Activated naive CD4-positive, alpha-beta T cell treated with Interleukin-2 at 50 U/mL for 16 hours (primary cell): ENCODE data around the gene HYDIN.
"Not testable (repeated sequence)": the region's sequence is repeated elsewhere in the genome, so short reads cannot be mapped to it uniquely, and the experiment has no call there.

Experiments used
- DNase-seq: peaks from one replicate; pipeline ENCODE4 v3.0.0-alpha.2; 2020

Gene HYDIN

DNA sequence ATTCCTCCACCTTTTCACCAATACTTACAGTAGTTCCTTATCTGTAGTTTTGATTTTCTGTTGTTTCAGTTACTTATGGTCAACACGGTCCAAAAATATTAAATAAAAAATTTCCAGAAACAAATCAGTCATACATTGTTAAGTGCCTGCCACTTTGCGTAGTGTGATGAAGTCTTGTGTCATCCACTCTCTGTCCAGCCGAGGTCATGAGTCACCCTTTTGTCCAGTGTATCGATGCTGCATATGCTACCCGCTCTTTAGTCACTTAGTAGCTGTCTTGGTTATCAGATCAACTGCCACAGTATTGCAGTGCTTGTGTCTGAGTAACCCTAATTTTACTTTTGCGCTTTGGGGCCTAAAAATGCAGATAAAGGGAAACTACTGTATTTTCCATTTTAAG, 146.9 kb downstream of the HYDIN start:
- DNase-seq: not testable (repeated sequence)

DNA sequence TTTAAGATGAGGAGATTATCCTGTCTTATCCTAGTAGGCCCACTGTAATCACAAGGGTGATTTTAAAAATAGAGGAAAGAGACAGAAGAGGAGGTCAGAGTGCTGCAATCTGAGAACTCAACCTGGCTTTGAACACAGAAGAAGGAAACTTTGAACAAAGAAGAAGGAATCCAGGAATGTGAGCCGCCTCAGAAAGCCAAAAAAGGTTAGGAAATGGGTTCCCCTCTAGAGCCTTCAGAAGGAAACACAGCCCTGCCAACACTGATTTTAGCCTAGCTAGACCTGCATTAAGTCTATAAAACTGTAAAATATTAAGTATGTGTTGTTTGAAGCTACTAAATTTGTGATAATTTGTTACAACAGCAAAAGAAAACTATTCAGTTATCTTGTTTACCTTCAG, 149.7 kb downstream of the HYDIN start:
- DNase-seq: not testable (repeated sequence)

DNA sequence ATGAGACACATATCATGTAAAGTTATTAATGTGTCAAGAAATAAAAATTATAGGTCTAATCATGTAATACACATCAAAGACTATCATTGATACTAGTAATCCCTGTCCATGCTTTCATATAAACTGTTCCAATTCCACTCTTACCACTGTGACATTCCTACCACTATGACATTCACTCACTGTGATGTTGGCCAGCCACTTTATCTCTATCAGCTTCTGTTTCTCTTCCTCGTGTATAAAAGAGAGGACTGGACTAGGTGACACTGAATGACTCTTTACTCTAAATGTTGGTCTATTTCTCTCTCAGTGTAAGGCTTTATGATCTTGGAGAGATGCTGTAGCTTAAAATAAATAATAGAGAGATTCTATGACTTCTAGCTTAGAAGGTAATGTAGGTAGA, 150.3 kb downstream of the HYDIN start:
- not testable (repeated sequence) for DNase-seq

DNA sequence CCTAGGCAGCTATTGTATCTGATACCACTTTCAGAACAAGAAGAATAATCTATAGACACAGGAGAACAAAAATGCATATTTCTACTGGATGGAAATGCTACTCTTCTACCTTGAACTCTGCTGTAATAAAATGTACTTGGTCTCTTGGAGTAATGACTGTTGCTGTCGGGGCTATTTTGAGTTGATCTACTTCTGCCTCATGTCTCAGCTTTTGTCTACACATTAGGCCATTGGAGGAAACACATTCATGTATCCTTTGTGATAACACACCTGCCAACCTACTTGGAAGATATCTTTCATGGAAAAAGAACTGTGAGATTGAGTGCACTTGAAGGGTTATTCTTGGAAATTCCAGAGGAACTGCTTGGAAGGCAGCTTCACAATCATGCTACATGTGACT, 159.9 kb downstream of the HYDIN start:
- not testable (repeated sequence) for DNase-seq

DNA sequence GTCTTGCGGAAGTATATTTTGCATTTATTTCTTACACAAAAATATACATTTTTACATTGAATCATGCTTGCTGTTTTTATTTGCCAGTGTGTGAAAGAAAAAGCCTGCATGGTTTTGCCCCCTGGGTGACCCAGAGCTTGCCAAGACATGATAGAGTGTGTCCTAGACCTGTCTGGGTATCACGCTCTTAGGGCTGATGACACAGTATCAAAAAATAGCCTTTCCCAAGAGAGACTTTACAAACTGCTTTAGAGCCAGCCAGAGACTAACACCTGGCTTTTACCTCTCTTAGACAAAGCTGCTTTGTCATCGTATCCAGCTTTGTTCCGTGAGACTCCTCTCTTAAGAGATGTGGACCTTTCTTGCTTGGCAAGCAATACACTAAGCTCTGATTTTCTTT, 160.7 kb downstream of the HYDIN start:
- not testable (repeated sequence) for DNase-seq

DNA sequence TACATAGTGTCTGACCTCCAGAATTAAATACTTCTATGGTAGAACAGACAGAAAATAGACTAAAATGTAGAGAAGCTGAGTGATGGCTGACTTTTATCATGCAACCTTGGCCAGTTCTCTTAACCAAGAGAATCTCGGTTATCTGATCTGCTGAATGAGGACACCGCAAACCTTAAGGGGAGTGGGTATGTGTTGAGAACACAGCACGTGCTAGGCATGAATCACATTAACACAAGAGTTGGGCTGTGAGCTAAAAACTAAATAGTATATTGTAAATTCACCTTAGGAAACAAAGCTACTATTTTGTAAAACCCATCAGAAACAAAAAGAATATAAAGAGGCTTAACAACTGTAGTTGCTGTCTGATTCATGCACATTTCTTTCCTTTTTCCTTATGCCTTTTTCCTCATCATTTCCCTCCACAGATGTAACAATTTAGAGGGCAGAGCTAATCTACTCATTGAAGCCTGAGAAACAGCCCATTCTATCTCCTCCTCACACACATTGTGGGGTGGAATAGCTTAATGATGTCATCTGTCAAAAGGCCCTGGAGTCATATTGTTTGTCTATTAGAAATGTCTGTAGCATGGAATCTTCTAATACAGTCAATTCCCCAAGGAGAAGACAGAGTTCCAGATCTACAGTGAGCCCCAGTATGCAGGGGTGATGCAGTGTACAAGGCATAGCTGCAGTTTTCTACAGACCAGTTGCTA, 176.5 kb downstream of the HYDIN start:
- not testable (repeated sequence) for DNase-seq

DNA sequence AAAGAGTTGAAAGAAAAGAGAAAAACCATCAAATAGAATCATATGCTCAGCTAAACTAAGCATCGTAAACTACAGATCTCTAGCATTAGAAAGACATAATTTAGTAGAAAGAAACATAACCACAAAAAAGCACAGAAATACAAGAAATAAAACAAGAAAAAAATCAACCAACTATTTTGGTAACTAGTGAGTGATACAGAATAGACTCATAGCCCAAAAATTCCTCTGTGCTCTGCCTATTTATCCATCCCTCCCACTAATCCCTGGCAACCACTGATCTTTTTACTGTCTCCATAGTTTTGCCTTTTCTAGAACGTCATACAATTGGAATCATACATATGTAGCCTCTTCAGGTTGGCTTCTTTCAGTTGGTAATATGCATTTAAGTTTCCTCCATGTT, 180.2 kb downstream of the HYDIN start:
- DNase-seq: not testable (repeated sequence)

DNA sequence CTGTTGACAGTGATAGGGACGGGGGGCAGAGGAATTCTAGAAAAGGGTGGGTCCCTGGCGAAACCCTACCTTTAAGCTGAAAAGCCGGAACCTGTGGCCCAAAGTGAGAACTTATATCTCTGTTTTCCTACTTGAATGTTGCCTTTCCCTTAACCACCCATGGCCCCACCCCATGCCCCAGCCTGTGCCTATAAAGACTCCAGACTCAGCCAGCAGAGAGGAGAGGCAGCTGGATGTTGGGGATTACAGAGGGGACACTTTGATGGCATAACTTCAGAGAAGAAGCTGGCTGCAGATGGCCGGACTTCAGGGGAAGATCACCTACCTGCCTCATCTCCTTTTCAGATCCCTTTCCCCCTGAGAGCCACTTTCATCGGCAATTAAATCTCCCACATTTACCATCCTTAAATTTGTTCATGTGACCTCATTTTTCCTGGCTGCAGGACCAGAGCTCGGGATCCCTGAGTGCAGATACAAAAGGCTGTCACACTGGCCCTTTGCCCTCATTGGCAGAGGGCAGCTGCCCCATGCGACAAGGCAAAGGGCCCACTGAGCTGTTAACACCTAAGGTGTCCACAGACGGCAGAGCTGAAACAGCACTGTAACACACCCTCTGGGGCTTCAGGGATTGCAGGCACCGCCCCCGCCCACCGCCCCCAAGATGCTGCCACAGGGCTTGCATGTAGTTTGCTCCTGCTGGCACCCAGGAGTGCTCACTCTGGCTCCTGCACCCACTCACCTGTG, 191.0 kb downstream of the HYDIN start:
- not testable (repeated sequence) for DNase-seq

DNA sequence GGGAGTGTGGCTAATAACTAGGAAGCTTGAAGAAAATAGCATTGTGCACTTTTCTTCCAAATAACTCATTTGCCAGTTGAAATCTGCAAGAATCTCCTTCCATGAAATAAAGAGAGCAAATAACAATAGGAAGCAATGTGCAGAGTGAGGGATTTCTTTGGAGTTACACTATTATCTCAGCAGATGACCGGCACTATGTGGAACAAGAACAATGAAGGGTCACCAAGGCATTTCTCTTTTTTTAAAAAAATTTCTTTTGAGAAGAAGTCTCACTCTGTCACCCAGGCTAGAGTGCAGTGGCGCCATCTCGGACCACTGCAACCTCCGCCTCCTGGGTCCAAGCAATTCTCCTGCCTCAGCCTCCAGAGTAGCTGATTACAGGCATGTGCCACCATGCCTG, 192.1 kb downstream of the HYDIN start:
- not testable (repeated sequence) for DNase-seq

DNA sequence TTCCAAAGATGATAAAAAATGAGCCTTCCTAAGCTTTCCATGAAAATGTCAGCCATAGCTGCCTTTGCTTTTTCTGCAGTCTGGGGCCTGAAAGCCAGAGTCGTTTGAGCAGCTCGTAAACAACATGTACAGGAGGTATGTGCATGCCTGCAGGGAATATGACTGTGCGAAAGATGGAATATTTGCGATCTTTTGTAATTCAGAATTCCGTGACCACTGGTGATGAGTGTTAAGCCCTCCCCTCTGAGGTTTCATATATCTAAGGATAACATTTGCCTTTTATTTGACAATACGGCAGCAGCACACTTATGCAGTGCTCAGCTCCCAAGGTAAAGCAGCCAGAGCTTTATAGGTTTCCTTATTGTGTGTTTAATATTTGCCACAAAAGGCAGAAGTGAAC, 192.5 kb downstream of the HYDIN start:
- DNase-seq: not testable (repeated sequence)

DNA sequence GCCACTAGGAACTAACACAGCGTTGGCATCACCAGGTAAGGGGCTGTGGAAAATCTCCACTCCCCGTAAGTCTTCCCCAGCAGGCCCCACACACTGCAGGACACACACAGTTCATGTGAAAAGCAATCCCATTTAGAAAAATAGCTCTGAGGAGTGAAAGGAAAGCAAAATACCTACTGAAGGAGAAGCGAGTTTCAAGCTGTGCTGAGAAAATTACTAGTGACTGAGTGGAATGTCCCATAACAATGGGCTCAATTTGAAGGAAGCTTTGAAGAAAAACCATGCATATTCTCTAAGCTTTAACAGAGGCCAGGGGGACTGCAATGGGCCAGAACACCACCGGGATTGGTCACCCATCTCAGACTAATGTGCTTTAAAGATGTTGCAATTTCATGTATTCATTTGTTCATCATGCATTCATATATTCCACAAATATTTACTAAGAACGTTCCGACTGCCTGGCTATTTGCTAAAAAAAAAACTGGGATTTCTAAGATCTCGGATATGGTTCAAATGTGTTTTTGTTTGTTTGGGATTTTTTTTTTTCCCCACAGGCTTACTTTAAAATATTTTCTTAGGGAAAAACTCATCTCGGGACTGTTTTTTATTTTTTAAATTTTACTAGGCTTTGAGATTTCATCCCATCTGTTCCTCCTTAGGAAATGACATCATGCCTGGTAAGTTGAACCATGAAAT, 202.3 kb downstream of the HYDIN start:
- DNase-seq: not testable (repeated sequence)

DNA sequence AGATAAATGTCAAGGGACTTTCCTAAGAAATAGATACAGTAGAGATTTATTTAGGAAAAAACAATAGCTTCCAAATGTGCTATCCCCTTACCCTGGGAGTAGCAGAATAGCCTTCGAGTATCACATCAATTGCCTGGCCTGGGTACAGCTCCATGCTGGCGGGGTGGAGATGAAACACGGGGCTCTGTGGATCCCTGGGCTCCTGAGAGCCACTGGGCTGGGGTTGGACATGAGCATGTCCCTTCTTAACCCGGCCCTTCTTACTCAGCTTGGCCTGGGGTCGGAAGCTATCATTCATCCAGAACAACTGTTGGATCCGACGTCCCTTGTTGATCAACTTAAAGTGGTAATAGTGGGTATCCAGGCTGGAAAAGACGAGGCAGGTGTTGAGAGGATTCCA, 203.0 kb downstream of the HYDIN start:
- not testable (repeated sequence) for DNase-seq

DNA sequence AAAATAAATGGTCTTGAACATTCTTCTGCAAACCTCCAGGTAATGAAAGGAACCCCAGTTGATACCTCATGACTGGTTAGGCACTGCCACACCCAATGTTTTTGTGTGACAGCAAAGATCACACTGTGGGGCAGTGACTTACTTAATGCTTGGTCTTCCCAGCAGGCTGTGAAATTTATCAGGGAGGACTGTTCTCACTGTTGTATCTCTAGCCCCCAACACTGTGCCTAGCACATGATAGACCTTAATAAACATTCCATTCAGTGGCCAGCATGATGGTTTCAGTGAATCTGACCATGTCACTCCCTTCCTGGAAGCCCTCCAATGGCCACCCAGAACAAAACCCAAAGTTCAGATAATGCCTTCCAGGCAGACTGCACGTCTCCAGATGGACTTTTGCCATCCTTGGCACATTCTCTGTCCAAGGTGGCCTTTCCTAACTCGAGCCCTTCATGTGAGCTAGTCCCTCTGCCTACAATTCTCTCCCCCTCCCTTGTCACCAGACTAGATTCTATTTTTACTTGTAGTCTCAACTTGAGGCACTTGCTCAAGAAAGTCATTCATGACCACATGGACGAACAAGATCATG, 206.6 kb downstream of the HYDIN start:
- not testable (repeated sequence) for DNase-seq

DNA sequence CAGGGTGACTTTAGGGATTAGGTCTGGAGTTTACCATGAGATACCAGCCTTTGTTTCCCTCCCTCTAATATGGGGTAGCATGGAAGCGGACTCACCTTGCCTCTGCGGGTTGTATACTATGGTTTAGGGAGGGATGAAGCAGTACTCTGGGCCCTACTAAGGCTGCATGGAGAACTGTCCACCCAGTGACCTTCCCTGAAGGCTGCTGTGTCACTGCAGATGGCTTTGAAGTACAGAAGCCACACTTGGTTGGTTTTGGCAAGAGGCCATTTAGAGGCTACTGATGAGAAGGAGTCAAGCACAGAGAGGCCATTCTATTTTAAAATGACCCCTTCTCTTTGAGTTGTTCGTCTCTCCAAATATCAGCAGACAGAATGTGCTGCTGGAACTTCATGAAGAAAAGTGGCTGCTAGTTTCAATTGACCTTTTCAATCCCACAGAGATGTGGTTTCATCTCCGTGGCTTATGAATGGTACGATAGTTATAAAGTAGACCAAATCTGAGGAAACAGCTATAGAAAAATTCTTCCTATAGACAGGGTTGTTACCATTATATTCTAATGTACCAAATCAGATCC, 208.5 kb downstream of the HYDIN start:
- not testable (repeated sequence) for DNase-seq

DNA sequence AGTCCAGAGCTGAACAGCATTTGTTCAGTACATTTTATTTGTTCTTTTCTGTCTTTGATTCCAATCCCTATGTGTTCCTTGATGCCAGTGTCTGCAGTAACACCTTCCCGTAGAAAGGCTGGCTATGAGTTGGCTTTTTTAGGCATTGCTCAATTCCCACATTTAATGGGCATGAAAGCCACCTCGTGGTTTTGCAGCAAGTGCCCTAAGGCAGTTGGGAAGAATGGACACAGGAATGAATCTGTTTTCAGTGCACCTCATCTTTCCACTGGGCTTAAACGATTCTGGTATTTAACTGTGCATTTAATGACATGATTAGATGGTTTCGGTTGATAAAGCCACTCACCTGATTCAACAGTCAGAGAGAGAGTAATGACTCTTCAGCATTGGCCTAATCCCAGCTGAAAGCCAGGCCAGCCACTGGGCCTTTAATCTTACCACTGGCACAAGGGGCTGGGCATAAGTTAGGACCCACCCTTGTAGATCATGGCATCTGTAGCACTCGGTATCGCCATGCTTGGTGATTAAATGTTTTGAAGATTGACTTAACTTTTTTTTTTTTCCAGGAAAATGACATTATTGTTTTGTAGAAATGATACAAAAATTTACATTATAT, 211.3 kb downstream of the HYDIN start:
- not testable (repeated sequence) for DNase-seq

DNA sequence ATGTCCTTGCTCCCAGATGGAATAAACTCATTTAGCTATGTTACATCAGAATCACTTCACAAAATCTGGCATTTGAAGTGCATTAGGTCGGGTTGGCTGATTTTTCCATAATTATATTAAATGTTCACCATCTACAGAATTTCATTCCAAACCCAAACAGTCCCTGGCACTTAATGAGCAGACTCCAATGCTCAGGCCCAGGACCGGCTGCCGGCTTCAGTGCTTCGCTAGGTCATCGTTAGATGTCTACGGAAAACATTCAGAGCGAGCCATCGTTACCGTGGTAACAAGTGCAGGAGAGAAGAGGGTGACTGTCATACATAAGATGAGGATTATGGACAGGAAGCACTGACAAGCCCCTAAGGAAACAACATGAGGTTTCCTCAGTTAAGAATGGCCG, 215.1 kb downstream of the HYDIN start:
- not testable (repeated sequence) for DNase-seq

DNA sequence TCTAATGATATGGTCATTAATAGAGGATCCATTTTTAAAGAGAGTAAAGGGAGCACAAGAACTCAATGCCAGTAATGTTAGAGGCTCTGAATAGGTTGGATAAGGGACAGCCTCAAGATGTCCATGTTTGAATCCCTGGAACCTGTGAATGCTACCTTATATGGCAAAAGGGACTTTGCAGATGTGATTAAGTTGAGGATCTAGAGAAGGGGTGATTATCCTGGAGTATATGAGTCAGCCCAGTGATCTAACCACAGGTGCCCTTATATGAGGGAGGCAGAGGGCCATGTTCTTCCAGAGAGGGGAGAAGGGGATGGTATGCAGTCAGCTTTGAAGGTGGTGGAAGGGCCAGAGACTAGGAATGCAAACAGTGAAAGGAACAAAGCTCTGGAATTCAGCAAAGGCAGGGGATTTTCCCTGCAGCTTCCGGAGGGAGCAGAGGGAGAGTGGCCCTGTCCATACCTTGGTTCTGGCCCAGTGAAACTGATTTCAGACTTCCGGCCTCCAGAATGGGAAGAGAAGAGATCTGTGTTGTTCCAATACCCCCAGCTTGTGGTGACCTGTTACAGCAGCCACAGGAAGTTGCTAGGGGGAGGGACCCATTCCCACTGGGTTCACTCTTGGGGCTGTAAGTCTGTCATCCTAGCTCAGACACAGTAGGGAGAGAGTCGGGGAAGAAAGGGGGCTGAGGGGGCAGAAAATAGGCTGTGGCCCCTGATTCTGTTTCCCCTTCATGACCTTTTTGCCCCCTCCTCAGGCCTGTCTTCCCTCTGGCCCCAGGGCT, 220.9 kb downstream of the HYDIN start:
- not testable (repeated sequence) for DNase-seq

DNA sequence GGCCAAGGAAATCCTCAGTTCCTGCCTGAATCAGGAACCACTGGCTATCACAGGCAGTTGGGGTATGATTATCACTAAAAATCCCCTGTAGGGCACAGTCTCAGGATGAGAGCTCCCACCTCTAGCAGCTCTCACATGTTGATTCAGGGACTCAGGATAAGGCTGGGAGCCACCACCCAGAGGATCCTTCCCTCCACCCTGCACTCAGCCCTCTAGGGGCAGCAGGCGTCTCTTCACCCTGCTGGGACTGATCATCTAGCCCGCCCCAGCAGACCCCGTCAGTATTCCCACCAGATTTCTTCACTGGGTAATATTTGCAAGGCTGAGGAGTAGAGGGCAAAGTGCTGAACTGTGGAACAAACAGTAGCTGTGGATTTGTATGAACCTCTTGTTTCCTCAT, 224.0 kb downstream of the HYDIN start:
- DNase-seq: not testable (repeated sequence)

DNA sequence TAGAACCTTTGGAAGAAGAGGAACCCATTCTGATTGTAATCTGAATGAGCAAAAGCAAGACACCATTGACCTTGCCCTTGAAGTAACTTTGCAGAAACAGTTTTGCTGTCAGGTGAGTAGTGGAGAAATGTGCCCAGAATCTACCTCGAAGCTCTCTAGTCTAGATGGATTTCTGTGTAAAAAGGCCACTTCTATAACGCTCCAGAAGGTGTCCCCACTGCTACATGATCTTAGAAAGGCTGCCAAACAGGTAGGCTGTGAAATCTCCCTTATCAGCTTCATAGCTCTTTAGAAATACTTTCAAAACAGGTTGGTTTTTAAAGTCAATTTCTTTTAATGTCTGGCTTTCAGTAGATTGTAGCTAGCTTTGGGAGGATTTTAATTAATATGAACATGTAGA, 230.8 kb downstream of the HYDIN start:
- not testable (repeated sequence) for DNase-seq

DNA sequence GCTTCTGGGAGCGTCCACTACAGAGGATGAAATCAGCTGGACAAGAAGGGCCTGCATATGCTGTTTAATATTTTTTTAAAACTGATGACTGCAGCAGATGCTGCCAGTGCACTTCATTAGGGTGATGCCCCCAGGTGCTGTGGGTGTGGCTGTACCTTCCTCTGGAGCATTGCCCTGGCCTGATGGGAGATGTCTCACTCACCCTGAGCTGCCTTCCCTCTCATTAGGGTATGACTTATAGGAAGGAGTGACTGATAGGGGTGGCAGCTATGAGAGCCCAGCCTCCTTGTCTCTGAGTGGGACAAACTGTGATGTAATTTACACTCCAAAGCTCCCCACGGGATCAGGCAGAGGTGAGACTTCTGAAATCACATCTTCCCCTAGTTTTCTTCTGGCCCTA, 234.7 kb downstream of the HYDIN start:
- DNase-seq: not testable (repeated sequence)

DNA sequence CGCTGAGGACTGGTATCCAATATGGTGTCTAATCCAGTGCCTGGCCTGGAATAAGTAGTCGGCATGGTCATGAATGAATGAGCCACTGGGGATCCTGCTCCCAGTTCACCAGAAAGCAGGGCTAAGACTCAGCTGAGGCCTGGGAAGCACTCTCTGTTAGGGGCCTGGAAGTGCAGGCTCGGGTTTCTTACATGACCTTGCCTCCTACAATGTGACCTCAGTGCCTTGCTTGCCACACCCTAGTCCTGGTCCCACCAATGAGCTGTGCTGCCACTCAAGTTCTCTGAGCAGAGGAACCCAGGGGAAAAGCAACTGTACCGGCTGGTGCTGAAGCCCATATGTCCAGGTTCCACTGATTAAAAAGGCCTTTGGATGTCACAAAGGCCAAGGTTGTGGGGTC, 238.0 kb downstream of the HYDIN start:
- not testable (repeated sequence) for DNase-seq
